ENCODE data around the gene METTL27. TPM values are rescaled to one million over a fixed set of nuclear protein-coding genes. Genes with fewer than 3 reads are reported as not detected.
A peak's percentile ranks its signal among the peaks of the same experiment; 100 is the strongest.

METTL27 gene
- total and polyA plus RNA-seq, 9 of the 15 experiments (the other 6 are each of a cell fraction or from before 2014, with no cell fraction given) = 0.08 to 0.82 (median 0.33) TPM; not detected in 4

DNA sequence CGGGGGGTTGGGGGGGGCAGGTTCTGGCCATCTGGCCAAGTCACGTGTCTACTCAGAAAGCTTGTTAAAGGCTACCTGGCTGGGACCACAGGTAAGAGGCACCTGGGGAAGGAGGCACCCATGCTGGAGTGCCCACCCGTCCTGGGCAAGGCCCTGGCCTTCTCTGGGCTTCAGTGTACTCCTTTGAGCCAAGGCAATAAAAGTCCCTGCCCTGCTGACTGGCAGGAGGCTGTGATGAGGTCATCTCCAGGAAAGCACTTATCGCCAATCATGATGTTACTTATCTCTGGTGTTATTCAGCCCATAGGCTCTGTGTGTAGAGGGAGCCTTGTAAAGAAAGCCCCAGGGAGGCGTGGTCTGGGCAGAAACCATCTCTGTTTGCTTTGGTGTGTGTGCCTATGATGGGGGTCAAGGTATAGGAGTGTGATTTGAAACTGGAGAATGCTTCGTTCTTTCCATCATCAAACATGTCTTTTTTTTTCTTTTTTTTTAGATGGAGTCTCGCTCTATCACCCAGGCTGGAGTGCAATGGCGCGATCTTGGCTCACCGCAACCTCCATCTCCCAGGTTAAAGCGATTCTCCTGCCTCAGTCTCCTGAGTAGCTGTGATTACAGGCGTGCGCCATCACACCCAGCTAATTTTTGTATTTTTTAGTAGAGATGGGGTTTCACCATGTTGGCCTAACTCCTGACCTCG, 14.1 kb downstream of the METTL27 start (continued):
- TF ChIP-seq, protein P1, sequence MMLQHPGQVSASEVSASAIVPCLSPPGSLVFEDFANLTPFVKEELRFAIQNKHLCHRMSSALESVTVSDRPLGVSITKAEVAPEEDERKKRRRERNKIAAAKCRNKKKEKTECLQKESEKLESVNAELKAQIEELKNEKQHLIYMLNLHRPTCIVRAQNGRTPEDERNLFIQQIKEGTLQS (IDR thresholded peaks at IDR 0.05) = peak; percentile 97
- TF ChIP-seq, protein P1 (CRISPR knock-in tag; conservative IDR thresholded peaks at IDR 0.05) = 0 out of 2 replicates have a peak, but pooled peaks have one; percentile 45
- TF ChIP-seq, protein P2, sequence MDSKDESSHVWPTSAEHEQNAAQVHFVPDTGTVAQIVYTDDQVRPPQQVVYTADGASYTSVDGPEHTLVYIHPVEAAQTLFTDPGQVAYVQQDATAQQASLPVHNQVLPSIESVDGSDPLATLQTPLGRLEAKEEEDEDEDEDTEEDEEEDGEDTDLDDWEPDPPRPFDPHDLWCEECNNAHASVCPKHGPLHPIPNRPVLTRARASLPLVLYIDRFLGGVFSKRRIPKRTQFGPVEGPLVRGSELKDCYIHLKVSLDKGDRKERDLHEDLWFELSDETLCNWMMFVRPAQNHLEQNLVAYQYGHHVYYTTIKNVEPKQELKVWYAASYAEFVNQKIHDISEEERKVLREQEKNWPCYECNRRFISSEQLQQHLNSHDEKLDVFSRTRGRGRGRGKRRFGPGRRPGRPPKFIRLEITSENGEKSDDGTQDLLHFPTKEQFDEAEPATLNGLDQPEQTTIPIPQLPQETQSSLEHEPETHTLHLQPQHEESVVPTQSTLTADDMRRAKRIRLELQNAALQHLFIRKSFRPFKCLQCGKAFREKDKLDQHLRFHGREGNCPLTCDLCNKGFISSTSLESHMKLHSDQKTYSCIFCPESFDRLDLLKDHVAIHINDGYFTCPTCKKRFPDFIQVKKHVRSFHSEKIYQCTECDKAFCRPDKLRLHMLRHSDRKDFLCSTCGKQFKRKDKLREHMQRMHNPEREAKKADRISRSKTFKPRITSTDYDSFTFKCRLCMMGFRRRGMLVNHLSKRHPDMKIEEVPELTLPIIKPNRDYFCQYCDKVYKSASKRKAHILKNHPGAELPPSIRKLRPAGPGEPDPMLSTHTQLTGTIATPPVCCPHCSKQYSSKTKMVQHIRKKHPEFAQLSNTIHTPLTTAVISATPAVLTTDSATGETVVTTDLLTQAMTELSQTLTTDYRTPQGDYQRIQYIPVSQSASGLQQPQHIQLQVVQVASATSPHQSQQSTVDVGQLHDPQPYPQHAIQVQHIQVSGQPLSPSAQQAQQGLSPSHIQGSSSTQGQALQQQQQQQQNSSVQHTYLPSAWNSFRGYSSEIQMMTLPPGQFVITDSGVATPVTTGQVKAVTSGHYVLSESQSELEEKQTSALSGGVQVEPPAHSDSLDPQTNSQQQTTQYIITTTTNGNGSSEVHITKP (IDR thresholded peaks at IDR 0.05; ENCODE audit: partially characterized antibody) = peak; percentile 84
- TF ChIP-seq, protein P3, sequence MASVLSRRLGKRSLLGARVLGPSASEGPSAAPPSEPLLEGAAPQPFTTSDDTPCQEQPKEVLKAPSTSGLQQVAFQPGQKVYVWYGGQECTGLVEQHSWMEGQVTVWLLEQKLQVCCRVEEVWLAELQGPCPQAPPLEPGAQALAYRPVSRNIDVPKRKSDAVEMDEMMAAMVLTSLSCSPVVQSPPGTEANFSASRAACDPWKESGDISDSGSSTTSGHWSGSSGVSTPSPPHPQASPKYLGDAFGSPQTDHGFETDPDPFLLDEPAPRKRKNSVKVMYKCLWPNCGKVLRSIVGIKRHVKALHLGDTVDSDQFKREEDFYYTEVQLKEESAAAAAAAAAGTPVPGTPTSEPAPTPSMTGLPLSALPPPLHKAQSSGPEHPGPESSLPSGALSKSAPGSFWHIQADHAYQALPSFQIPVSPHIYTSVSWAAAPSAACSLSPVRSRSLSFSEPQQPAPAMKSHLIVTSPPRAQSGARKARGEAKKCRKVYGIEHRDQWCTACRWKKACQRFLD (CRISPR knock-in tag; IDR thresholded peaks at IDR 0.05) = 0 out of 2 replicates have a peak, but pooled peaks have one; percentile 10
- TF ChIP-seq LEF1 (IDR thresholded peaks at IDR 0.05) = no peak
- TF ChIP-seq ZNF253 (CRISPR knock-in tag; conservative IDR thresholded peaks at IDR 0.05) = no peak
- TF ChIP-seq, protein P4, sequence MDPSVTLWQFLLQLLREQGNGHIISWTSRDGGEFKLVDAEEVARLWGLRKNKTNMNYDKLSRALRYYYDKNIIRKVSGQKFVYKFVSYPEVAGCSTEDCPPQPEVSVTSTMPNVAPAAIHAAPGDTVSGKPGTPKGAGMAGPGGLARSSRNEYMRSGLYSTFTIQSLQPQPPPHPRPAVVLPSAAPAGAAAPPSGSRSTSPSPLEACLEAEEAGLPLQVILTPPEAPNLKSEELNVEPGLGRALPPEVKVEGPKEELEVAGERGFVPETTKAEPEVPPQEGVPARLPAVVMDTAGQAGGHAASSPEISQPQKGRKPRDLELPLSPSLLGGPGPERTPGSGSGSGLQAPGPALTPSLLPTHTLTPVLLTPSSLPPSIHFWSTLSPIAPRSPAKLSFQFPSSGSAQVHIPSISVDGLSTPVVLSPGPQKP (CRISPR knock-in tag; IDR thresholded peaks at IDR 0.05) = no peak
- no peak for TF ChIP-seq RHOXF2B (CRISPR knock-in tag; conservative IDR thresholded peaks at IDR 0.05)
- 0 out of 2 replicates have a peak, but pooled peaks have one; percentile 45 for TF ChIP-seq HDGF (IDR thresholded peaks at IDR 0.05)
- TF ChIP-seq ZEB2 (IDR thresholded peaks at IDR 0.05) = peak; percentile 78
- TF ChIP-seq RBBP5 (IDR thresholded peaks at IDR 0.05; ENCODE audit: borderline replicate concordance, insufficient read depth, low read length, poor library complexity, severe bottlenecking) = no peak
- TF ChIP-seq ATF7 (IDR thresholded peaks at IDR 0.05) = peak; percentile 97
- TF ChIP-seq SOX6 (IDR thresholded peaks at IDR 0.05) = peak; percentile 27; the same call in 1 of the 2 replicates
- no peak for TF ChIP-seq PRPF4 (IDR thresholded peaks at IDR 0.05; ENCODE audit: insufficient read depth, low read depth, low read length, poor library complexity, severe bottlenecking)
- TF ChIP-seq SAFB (IDR thresholded peaks at IDR 0.05; ENCODE audit: borderline replicate concordance, low read depth, low read length) = no peak
- 0 out of 2 replicates have a peak, but pooled peaks have one; percentile 12 for TF ChIP-seq L3MBTL2 (IDR thresholded peaks at IDR 0.05)
- peak in 1 of 2 experiments; percentile 71; a peak in 1 of 4 replicates for TF ChIP-seq RCOR1 (IDR thresholded peaks at IDR 0.05; ENCODE audit: borderline replicate concordance in 1 of 2, low read depth in 2 of 2, low read length in 2 of 2)
- 0 out of 4 replicates have a peak, but pooled peaks of 1 of the 2 experiments have one; percentile 30 for TF ChIP-seq FOXK2 (conservative IDR thresholded peaks at IDR 0.05 in 1 of 2, IDR thresholded peaks at IDR 0.05 in 1 of 2; ENCODE audit: low read depth in 2 of 2)
- TF ChIP-seq SMARCE1 (IDR thresholded peaks at IDR 0.05) = peak; percentile 73; the same call in 1 of the 2 replicates
- no peak for TF ChIP-seq SUPT5H (IDR thresholded peaks at IDR 0.05)
